Left ventricle myocardium superior (tissue), 1 donor: ENCODE results near the gene SH3TC2. TPM values are rescaled to one million over a fixed set of nuclear protein-coding genes. Genes with fewer than 3 reads are reported as not detected.
"Not testable (repeated sequence)": the region's sequence is repeated elsewhere in the genome, so short reads cannot be mapped to it uniquely, and the experiment has no call there.

ENCODE experiments used
- ATAC-seq: fragments of 200-7000 bp; cut with Tn5 transposase; one replicate; pipeline ENCODE4 v1.9.1; 2020; ENCODE audit warnings: mild to moderate bottlenecking, moderate library complexity
- DNase-seq: peaks from one replicate; pipeline ENCODE4 v3.0.0-alpha.2; 2020
- intact Hi-C: fragments of 100-400 bp; cut with micrococcal nuclease; formaldehyde crosslinking; loops from one replicate; pipeline ENCODE4 v1.11.0; 2022
- long read RNA-seq: library from polyadenylated mRNA; unstranded; transcript quantifications from one replicate; pipeline ENCODE4 v2.0.0, GENCODE V29; 2021
- total RNA-seq: library from RNA; stranded (reverse); fragmentation: NEBNext Ultra II Directional; extraction: Animal tissue kit (Norgen Biotek cat#: 25700); gene quantifications from one replicate; pipeline ENCODE4 v1.2.1, GENCODE V29; 2021
- donor health status: DM: no; HTN: yes; CAD: no; lungs with severe emphysema.

SH3TC2 gene
- total RNA-seq = 15.7 TPM
- long read RNA-seq, full-length matches to known transcripts = 1 of 11 reads
- long read RNA-seq, partial matches to known transcripts = 3 of 11 reads
- long read RNA-seq, other reads (novel, unspliced or antisense) = 7 of 11 reads

- ATAC-seq = peak; percentile 90
- intact Hi-C loops = no loop called here
- DNase-seq = peak; percentile 80
These were observed at the start of gene SH3TC2 for GRCh38 chr5:149063017-149063687. SH3TC2 (minus strand) TSS chr5:149063062; CDS start chr5:149063022, 40 bp downstream.

GRCh38 chr5:149110406-149110805 lies 47.5 kb upstream of the SH3TC2 start:
- intact Hi-C loops = loop anchor here (5.0 kb wide), 1 partner anchor 378 kb away; no protein-coding TSS in a partner anchor
- no peak for ATAC-seq

GRCh38 chr5:149108651-149109280 lies 45.9 kb upstream of the SH3TC2 start:
- no peak for ATAC-seq
- DNase-seq = no peak
- intact Hi-C loops = no loop called here

More at GRCh38 chr5:149110406-149110805, 47.5 kb upstream of the SH3TC2 start:
- no peak for DNase-seq

GRCh38 chr5:149100331-149100730 lies 37.5 kb upstream of the SH3TC2 start:
- intact Hi-C loops = no loop called here
- ATAC-seq (no peak), DNase-seq (no peak)

GRCh38 chr5:149099920-149100319 lies 37.1 kb upstream of the SH3TC2 start:
- DNase-seq = no peak
- intact Hi-C loops = no loop called here
- no peak for ATAC-seq

GRCh38 chr5:149094996-149095395 lies 32.1 kb upstream of the SH3TC2 start:
- ATAC-seq = no peak
- no peak for DNase-seq
- intact Hi-C loops = no loop called here

- no peak for ATAC-seq
These were observed 30.8 kb upstream of the SH3TC2 start for GRCh38 chr5:149093625-149094024.

GRCh38 chr5:149089796-149090195 lies 26.9 kb upstream of the SH3TC2 start:
- no peak for DNase-seq
- ATAC-seq = no peak
- intact Hi-C loops = no loop called here

More at GRCh38 chr5:149093625-149094024, 30.8 kb upstream of the SH3TC2 start:
- intact Hi-C loops = no loop called here
- no peak for DNase-seq

- intact Hi-C loops = no loop called here
- ATAC-seq = peak; percentile 72
- DNase-seq = no peak
These were observed 25.8 kb upstream of the SH3TC2 start for GRCh38 chr5:149088686-149089085.

- intact Hi-C loops = no loop called here
- ATAC-seq (no peak), DNase-seq (no peak)
These were observed 21.0 kb upstream of the SH3TC2 start for GRCh38 chr5:149083846-149084245.

- ATAC-seq (no peak), DNase-seq (no peak)
- intact Hi-C loops = no loop called here
These were observed 19.4 kb upstream of the SH3TC2 start for GRCh38 chr5:149082271-149082670.

GRCh38 chr5:149080294-149080693 lies 17.4 kb upstream of the SH3TC2 start:
- no peak for DNase-seq
- ATAC-seq = no peak
- intact Hi-C loops = no loop called here

GRCh38 chr5:149079883-149080282 lies 17.0 kb upstream of the SH3TC2 start:
- intact Hi-C loops = no loop called here
- DNase-seq (no peak), ATAC-seq (no peak)

- intact Hi-C loops, ATAC-seq, DNase-seq: not testable (repeated sequence)
These were observed 11.2 kb upstream of the SH3TC2 start for GRCh38 chr5:149074071-149074470.

- intact Hi-C loops = no loop called here
- no peak for DNase-seq
- ATAC-seq = no peak
These were observed 10.4 kb upstream of the SH3TC2 start for GRCh38 chr5:149073213-149073612.

- no peak for DNase-seq
- ATAC-seq = no peak
- intact Hi-C loops = no loop called here
These were observed 9.9 kb upstream of the SH3TC2 start for GRCh38 chr5:149072791-149073190.

GRCh38 chr5:149072376-149072775 lies 9.5 kb upstream of the SH3TC2 start:
- intact Hi-C loops = no loop called here
- DNase-seq (no peak), ATAC-seq (peak; percentile 75)

- intact Hi-C loops = no loop called here
- no peak for ATAC-seq
- no peak for DNase-seq
These were observed 8.9 kb upstream of the SH3TC2 start for GRCh38 chr5:149071756-149072155.

GRCh38 chr5:149071216-149071615 lies 8.4 kb upstream of the SH3TC2 start:
- ATAC-seq (no peak), DNase-seq (no peak)
- intact Hi-C loops = no loop called here

- peak; percentile 79 for DNase-seq
- intact Hi-C loops = no loop called here
- peak; percentile 75 for ATAC-seq
These were observed 6.8 kb upstream of the SH3TC2 start for GRCh38 chr5:149069711-149070110.
